Measurements from ENCODE around the gene CASZ1.

GRCh38 chr1:10793129-10793651, 3.3 kb downstream of the CASZ1 start:
- TF ChIP-seq CTCF (IDR thresholded peaks at IDR 0.05) (no peak), POLR2A (IDR thresholded peaks at IDR 0.05) (no peak)
